RWPE1 (cell line): Measurements from ENCODE around the gene KRTAP19-2.
A peak's percentile ranks its signal among the peaks of the same experiment; 100 is the strongest.

Source experiments
- CTCF ChIA-PET: fragments of 350-600 bp; sonication (Branson Sonifier 250); formaldehyde crosslinking; extraction: SDS; loops from one replicate; lab custom pipeline; 2021; lab: Yijun Ruan, JAX
- POLR2A ChIA-PET: fragments of 400-600 bp; formaldehyde crosslinking; extraction: SDS; loops from one replicate; lab custom pipeline; 2020; ENCODE audit warnings: antibody characterized with exemption; ENCODE audit not compliant: low non-redundant PET; lab: Yijun Ruan, JAX
- DNase-seq: peaks from one replicate; pipeline ENCODE4 v3.0.0; 2012; ENCODE audit warnings: low spot score
- H3K27ac ChIP-seq: fragments of 450-650 bp; 2 replicates; pipeline ENCODE4 v1.5.1; 2017
- TF ChIP-seq, protein P1 (sequence below): fragments of 450-650 bp; conservative IDR thresholded peaks from 2 replicates; pipeline ENCODE4 v1.5.1; 2017; ENCODE audit warnings: low read depth, mild to moderate bottlenecking

KRTAP19-2 gene

DNA sequence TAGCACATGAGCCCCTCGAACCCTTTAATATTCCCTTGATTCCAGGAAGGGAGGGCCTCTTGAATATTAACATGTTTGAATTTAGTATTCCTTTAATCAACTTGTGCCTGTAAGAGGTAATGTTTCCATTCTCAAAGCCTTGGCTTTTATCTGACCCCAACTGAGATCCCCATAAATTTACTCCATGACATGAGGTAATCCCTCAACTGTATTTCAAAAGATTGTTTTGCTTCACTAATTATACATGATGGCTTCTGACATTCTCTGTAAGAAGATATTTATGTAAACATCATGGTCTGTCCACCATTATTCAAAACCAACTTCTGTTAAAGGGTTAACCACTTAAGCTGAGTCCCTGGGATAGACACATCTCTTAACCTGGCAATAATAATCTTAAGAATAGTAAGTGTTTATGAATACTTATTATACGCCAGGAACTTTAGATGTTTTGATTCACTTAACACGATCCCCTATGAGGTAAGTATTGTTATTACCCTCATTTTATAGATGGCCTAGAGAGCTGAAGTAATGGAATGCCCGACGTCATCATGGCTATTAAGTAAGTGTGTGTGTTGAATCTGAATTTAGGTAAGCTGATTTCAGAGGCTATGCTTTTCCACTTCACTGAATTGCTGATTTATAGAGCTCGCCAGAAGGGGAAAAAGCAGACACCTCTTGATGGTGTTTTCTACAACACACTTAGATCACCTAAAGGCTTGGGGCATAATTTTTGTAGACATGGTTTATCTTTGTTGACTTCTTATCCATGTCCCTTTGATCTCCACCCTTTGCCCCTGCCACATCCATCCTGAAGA lies 18.1 kb downstream of the KRTAP19-2 start:
- TF ChIP-seq, protein P1, sequence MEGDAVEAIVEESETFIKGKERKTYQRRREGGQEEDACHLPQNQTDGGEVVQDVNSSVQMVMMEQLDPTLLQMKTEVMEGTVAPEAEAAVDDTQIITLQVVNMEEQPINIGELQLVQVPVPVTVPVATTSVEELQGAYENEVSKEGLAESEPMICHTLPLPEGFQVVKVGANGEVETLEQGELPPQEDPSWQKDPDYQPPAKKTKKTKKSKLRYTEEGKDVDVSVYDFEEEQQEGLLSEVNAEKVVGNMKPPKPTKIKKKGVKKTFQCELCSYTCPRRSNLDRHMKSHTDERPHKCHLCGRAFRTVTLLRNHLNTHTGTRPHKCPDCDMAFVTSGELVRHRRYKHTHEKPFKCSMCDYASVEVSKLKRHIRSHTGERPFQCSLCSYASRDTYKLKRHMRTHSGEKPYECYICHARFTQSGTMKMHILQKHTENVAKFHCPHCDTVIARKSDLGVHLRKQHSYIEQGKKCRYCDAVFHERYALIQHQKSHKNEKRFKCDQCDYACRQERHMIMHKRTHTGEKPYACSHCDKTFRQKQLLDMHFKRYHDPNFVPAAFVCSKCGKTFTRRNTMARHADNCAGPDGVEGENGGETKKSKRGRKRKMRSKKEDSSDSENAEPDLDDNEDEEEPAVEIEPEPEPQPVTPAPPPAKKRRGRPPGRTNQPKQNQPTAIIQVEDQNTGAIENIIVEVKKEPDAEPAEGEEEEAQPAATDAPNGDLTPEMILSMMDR = no peak
- DNase-seq = no peak
- H3K27ac ChIP-seq = no peak overlapping the region
- ChIA-PET CTCF (no interaction called here), POLR2A (no interaction called here)

GRCh38 chr21:30463713-30464112 lies 23.5 kb downstream of the KRTAP19-2 start:
- ChIA-PET CTCF (interaction anchor here (0.6 to 0.7 kb wide), 2 partner anchors 15 to 419 kb away, joined by 3 to 5 read pairs; no protein-coding TSS in a partner anchor), POLR2A (no interaction called here)
- no peak overlapping the region for H3K27ac ChIP-seq
- TF ChIP-seq, protein P1 = peak; percentile 70
- peak; percentile 4 for DNase-seq

DNA sequence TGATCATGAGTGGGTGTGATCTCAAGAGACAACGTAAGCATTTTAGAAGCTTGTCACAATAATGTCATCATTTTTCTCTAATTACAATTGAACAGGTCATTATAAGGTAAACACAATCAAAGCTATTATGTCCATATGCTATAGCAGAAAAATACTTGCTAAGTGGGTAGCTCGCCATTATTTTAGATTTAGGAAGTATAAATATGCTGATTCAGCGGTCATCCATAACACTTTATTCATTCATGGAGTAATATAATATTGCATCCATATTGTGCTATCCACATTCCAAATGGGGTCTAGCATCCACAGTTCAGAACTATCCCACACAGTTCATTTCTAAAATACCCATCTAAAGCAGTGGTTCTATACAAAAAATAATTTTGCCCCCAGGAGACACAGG lies 38.7 kb downstream of the KRTAP19-2 start:
- no peak for DNase-seq
- ChIA-PET CTCF (interaction anchor here (0.6 kb wide), 2 partner anchors 16 to 156 kb away, joined by 5 to 6 read pairs; no protein-coding TSS in a partner anchor), POLR2A (no interaction called here)
- TF ChIP-seq, protein P1 = no peak
- H3K27ac ChIP-seq = no peak overlapping the region

DNA sequence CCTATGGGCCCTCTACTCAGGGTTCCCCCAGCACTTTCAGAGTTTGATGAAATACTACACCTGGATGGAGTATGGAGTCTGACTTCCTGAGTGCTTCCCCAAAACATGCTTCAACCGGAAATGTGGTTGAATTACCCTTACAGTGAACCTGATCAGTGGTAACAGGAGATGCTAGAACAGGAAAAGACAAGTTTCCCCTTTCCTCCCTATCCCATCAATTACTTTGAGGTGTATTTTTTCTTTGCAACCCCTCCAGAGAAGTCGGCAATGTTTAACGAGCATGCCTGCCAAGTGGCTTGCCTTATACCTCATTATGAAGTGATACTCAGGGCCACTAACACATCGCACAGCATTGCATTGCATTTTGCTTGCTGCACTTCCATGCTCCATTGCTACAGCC lies 40.2 kb downstream of the KRTAP19-2 start:
- TF ChIP-seq, protein P1 = no peak
- no peak for DNase-seq
- no peak overlapping the region for H3K27ac ChIP-seq
- ChIA-PET POLR2A (no interaction called here), CTCF (interaction anchor here (0.6 kb wide), 1 partner anchor 106 kb away, joined by 3 read pairs; no protein-coding TSS in a partner anchor)

DNA sequence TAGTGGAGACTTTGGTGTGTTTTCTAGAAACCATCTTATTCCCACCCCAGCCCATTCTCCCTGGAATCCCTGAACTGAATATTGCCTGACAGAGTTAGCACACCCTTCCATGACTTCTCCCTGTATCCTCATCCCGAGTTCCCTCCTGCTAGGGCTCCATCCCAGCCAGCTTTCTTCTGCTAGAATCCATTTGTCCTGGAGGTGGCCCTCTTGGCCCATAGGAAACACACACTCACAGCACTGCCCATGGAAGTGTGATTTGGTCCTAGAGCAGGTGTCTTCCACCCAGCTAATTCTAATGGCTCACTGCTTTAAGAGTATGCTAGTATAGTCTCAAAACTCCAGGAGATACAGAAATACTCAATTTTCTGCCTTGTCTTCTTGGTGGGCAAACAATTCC lies 43.0 kb downstream of the KRTAP19-2 start:
- H3K27ac ChIP-seq = no peak overlapping the region
- TF ChIP-seq, protein P1 = no peak
- ChIA-PET POLR2A (no interaction called here), CTCF (interaction anchor here (1.2 kb wide), 1 partner anchor 10 kb away, joined by 4 read pairs; no protein-coding TSS in a partner anchor)
- DNase-seq = no peak

- CTCF ChIA-PET = interaction anchor here (0.5 to 1.2 kb wide), 3 partner anchors 9 to 668 kb away, joined by 3 to 4 read pairs (median 4); no protein-coding TSS in a partner anchor
- no peak overlapping the region for H3K27ac ChIP-seq
- POLR2A ChIA-PET = no interaction called here
- no peak for DNase-seq
- TF ChIP-seq, protein P1 = no peak
Observed at GRCh38 chr21:30443226-30443625, 44.0 kb downstream of the KRTAP19-2 start.
